ENCODE results near the gene LGALS9. TPM values are rescaled to one million over a fixed set of nuclear protein-coding genes. Genes with fewer than 3 reads are reported as not detected.

LGALS9 gene
- total and polyA plus RNA-seq, 9 of the 15 experiments (the other 6 are each of a cell fraction or from before 2014, with no cell fraction given): 0.45 to 6.9 (median 2.8) TPM

DNA sequence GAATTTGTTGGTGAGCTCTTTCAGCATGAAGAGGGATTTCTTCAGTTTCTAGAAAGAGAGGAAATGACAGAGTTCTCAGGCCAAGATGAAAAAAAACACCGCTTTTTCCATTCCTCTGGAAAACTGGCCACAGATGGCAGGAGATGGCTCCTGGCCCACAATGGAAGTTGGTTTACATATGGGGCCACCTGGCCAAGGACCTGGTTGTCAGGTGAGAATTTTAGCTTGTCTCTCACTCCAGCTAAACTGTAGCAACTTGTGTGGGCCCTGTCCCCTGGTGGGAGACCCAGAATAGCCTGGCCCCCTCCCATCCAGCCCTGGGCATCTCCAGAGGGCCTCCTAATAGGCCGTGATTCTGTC is 33.6 kb downstream of the LGALS9 start:
- intact Hi-C loops (cut with micrococcal nuclease) (no loop called here), in situ Hi-C loops (cut with MboI) (loop anchor here (10.0 kb wide), 1 partner anchor 80 kb away; no protein-coding TSS in a partner anchor)
- Histone ChIP-seq H3K36me3 (ENCODE audit: control insufficient read depth, insufficient read depth, low read length) (no peaks in the 10 kb centered on the region), H3K27me3 (ENCODE audit: control insufficient read depth in 2 of 2, insufficient read depth in 2 of 2, low read length in 2 of 2) (peaks cover 0 to 14% of the 10 kb centered on the region in 2 experiments; a peak in 3 of 5 replicates), H2AFZ (ENCODE audit: low read depth, low read length) (no peak overlapping the region), H3K4me1 (replicated peaks in 1 of 2; ENCODE audit: control insufficient read depth in 2 of 2, insufficient read depth in 2 of 2, low read length in 2 of 2) (no peaks in the 10 kb centered on the region), H3K4me3 (no peak overlapping the region), H3K9ac (ENCODE audit: insufficient read depth in 1 of 2, low read depth in 2 of 2, low read length in 2 of 2) (no peak overlapping the region), H3K9me1 (ENCODE audit: control insufficient read depth, insufficient read depth, low read length) (no peaks in the 10 kb centered on the region), H3K9me3 (replicated peaks; ENCODE audit: control insufficient read depth, insufficient read depth, low read depth, low read length) (no peaks in the 10 kb centered on the region), H3K79me2 (ENCODE audit: control insufficient read depth, insufficient read depth, low read length) (no peaks in the 10 kb centered on the region), H4K20me1 (replicated peaks; ENCODE audit: control insufficient read depth, insufficient read depth, low read length) (no peaks in the 10 kb centered on the region), H3K27ac (ENCODE audit: extremely low read depth, low read depth, low read length) (no peak overlapping the region), H3K4me2 (ENCODE audit: insufficient read depth, low read length) (no peak overlapping the region)
- ATAC-seq (no peak), FAIRE-seq (no peak), DNase-seq (ENCODE audit: extremely low read depth in 1 of 4, low spot score in 3 of 4) (no peak)
- 5% methylated on average over 2 of the region's 2 CpGs for WGBS (ENCODE audit: insufficient coverage, low coverage, missing lambda C conversion rate)
- BruUV-seq (replicated peaks): no TSS peak
- TF ChIP-seq CCAR2 (IDR thresholded peaks at IDR 0.05; ENCODE audit: low read depth, low read length): no peak
- no peak for TF ChIP-seq ZNF324 (CRISPR knock-in tag; IDR thresholded peaks at IDR 0.05)
- TF ChIP-seq TAF1 (IDR thresholded peaks at IDR 0.05; ENCODE audit: control insufficient read depth, extremely low read depth, insufficient read depth, low read length, severe bottlenecking): no peak
- TF ChIP-seq CEBPG (CRISPR knock-in tag; IDR thresholded peaks at IDR 0.05): no peak
- no peak for TF ChIP-seq CEBPG (tag; conservative IDR thresholded peaks at IDR 0.05 in 1 of 2, IDR thresholded peaks at IDR 0.05 in 1 of 2)
- TF ChIP-seq MCM3 (IDR thresholded peaks at IDR 0.05): no peak
- no peak for TF ChIP-seq ZBED1 (IDR thresholded peaks at IDR 0.05)
- TF ChIP-seq ZNF561 (CRISPR knock-in tag; conservative IDR thresholded peaks at IDR 0.05): no peak
- TF ChIP-seq, protein P1, sequence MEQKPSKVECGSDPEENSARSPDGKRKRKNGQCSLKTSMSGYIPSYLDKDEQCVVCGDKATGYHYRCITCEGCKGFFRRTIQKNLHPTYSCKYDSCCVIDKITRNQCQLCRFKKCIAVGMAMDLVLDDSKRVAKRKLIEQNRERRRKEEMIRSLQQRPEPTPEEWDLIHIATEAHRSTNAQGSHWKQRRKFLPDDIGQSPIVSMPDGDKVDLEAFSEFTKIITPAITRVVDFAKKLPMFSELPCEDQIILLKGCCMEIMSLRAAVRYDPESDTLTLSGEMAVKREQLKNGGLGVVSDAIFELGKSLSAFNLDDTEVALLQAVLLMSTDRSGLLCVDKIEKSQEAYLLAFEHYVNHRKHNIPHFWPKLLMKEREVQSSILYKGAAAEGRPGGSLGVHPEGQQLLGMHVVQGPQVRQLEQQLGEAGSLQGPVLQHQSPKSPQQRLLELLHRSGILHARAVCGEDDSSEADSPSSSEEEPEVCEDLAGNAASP (IDR thresholded peaks at IDR 0.05): no peak
- CTCF ChIA-PET (ENCODE audit: low intra/inter-chr PET ratio): no interaction called here
- POLR2A ChIA-PET: no interaction called here
